Ishikawa (cell line): ENCODE measurements around the gene CCDC149.

ENCODE experiments used
- CEBPB ChIP-seq: IDR thresholded peaks from 2 replicates; pipeline ENCODE4 v1.6.1; 2012
- EP300 ChIP-seq: IDR thresholded peaks from 2 replicates; pipeline ENCODE4 v1.6.1; 2012; ENCODE audit warnings: borderline replicate concordance
- TAF1 ChIP-seq: IDR thresholded peaks from 2 replicates; pipeline ENCODE4 v1.6.1; 2012; ENCODE audit warnings: low read depth, mild to moderate bottlenecking
- USF1 ChIP-seq: IDR thresholded peaks from 2 replicates; pipeline ENCODE4 v1.6.1; 2012

DNA sequence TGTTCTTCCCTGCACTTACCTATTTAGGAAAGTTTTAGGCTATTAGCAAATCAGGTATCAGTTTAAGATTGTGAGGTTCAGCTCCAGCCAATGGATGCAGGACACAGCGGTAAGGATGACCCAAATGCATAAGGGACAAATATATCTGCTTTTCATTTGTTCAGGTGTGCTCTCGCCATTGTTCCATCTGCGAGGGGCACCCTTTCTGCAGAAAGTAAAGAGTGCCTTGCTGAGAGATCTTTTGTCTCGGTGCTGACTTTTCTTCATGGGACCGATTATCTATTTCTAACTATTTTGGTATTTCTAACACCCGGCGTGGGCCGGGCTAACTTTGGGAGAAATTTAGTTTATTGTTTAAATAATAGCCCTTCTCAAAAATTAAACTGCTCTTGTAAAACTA lies 49.0 kb downstream of the CCDC149 start:
- TF ChIP-seq TAF1 (no peak), EP300 (no peak), USF1 (no peak), CEBPB (no peak)
